Colonic mucosa (tissue), 4 donors: ENCODE measurements around the gene PCCA. TPM values are rescaled to one million over a fixed set of nuclear protein-coding genes. Genes with fewer than 3 reads are reported as not detected.

Source experiments
- DNase-seq: peaks from one replicate; pipeline ENCODE4 v3.0.0-alpha.2; 2020
- H3K27ac ChIP-seq: fragments of 200-600 bp; one replicate; pipeline ENCODE4 v1.8.0; 2021
- H3K27me3 ChIP-seq: fragments of 200-600 bp; one replicate; pipeline ENCODE4 v1.8.0; 2021
- H3K36me3 ChIP-seq: fragments of 200-600 bp; one replicate; pipeline ENCODE4 v1.8.0; 2021
- H3K4me1 ChIP-seq: fragments of 200-600 bp; one replicate; pipeline ENCODE4 v1.8.0; 2021; ENCODE audit warnings: mild to moderate bottlenecking
- H3K4me3 ChIP-seq: fragments of 200-600 bp; one replicate; pipeline ENCODE4 v1.8.0; 2021
- H3K9ac ChIP-seq, 2 donors: one replicate each; pipeline ENCODE4 v1.7.0; 2013; ENCODE audit warnings: control low read depth in 2 of 2, low read depth in 2 of 2, low read length in 2 of 2
- H3K9me3 ChIP-seq: fragments of 200-600 bp; one replicate; pipeline ENCODE4 v1.8.0; 2021
- CTCF ChIP-seq: fragments of 200-600 bp; IDR thresholded peaks from one replicate; pipeline ENCODE4 v1.8.0; 2022; ENCODE audit warnings: antibody characterized with exemption, mild to moderate bottlenecking
- intact Hi-C: fragments of 100-400 bp; cut with DNase I; formaldehyde crosslinking; loops from one replicate; pipeline ENCODE4 v1.14.1; 2022
- total RNA-seq, 2 donors: library from RNA; stranded (reverse); fragmentation: NEBNext Ultra II Directional in 1 of 2; extraction: Animal tissue kit (Norgen Biotek cat#: 25700) in 1 of 2; gene quantifications; one replicate each; pipeline ENCODE4 v1.2.1, GENCODE V29; 2021
- donor health status: healthy.
- donor health status: DM: no; HTN: no; CAD: no.
- donor health status: DM: no; HTN: no; CAD: no.

Gene PCCA
- total RNA-seq, 2 donors from 2014 or later = 65.5 to 109 TPM

- Histone ChIP-seq H3K9ac (no peak overlapping the region), H3K27me3 (no peaks in the 10 kb centered on the region), H3K4me3 (no peak overlapping the region), H3K27ac (peak overlapping the region; percentile 4), H3K4me1 (no peaks in the 10 kb centered on the region), H3K9me3 (no peaks in the 10 kb centered on the region), H3K36me3 (no peaks in the 10 kb centered on the region)
- DNase-seq = peak; percentile 69
- intact Hi-C loops = no loop called here
- TF ChIP-seq CTCF = no peak
These were observed 395.8 kb downstream of the PCCA start for GRCh38 chr13:100484702-100485101.

GRCh38 chr13:100485265-100485664 is 396.4 kb downstream of the PCCA start:
- no peak overlapping the region for H3K27ac ChIP-seq
- H3K4me1 ChIP-seq = no peaks in the 10 kb centered on the region
- H3K9ac ChIP-seq = no peak overlapping the region
- no peak overlapping the region for H3K4me3 ChIP-seq
- no peak for DNase-seq
- no peaks in the 10 kb centered on the region for H3K9me3 ChIP-seq
- H3K36me3 ChIP-seq = no peaks in the 10 kb centered on the region
- intact Hi-C loops = no loop called here
- no peak for TF ChIP-seq CTCF
- H3K27me3 ChIP-seq = no peaks in the 10 kb centered on the region

- no peaks in the 10 kb centered on the region for H3K27me3 ChIP-seq
- H3K9ac ChIP-seq = no peak overlapping the region
- no peak for TF ChIP-seq CTCF
- H3K9me3 ChIP-seq = no peaks in the 10 kb centered on the region
- H3K4me1 ChIP-seq = no peaks in the 10 kb centered on the region
- H3K36me3 ChIP-seq = no peaks in the 10 kb centered on the region
- H3K4me3 ChIP-seq = no peak overlapping the region
- intact Hi-C loops = no loop called here
- H3K27ac ChIP-seq = no peak overlapping the region
- no peak for DNase-seq
These were observed 401.8 kb downstream of the PCCA start for GRCh38 chr13:100490692-100491091.

GRCh38 chr13:100491164-100491842 is 402.4 kb downstream of the PCCA start:
- H3K27ac ChIP-seq = no peak overlapping the region
- no peaks in the 10 kb centered on the region for H3K36me3 ChIP-seq
- H3K4me1 ChIP-seq = no peaks in the 10 kb centered on the region
- no peaks in the 10 kb centered on the region for H3K27me3 ChIP-seq
- H3K9ac ChIP-seq = no peak overlapping the region
- no peak for TF ChIP-seq CTCF
- H3K4me3 ChIP-seq = no peak overlapping the region
- intact Hi-C loops = no loop called here
- no peaks in the 10 kb centered on the region for H3K9me3 ChIP-seq
- DNase-seq = no peak

- no peak overlapping the region for H3K9ac ChIP-seq
- H3K4me1 ChIP-seq = no peaks in the 10 kb centered on the region
- no peaks in the 10 kb centered on the region for H3K36me3 ChIP-seq
- H3K27ac ChIP-seq = no peak overlapping the region
- H3K27me3 ChIP-seq = no peaks in the 10 kb centered on the region
- intact Hi-C loops = no loop called here
- H3K4me3 ChIP-seq = no peak overlapping the region
- H3K9me3 ChIP-seq = no peaks in the 10 kb centered on the region
- TF ChIP-seq CTCF = no peak
- DNase-seq = no peak
These were observed 404.5 kb downstream of the PCCA start for GRCh38 chr13:100493418-100493817.
